B cell (primary cell): ENCODE data around the gene RAD50.

ENCODE experiments used
- EZH2 ChIP-seq: IDR thresholded peaks from 2 replicates; pipeline ENCODE4 v1.6.1; 2012; ENCODE audit warnings: borderline replicate concordance, low read depth, mild to moderate bottlenecking, moderate library complexity, low read length; ENCODE audit not compliant: insufficient read depth, poor library complexity, severe bottlenecking
- TF ChIP-seq, protein P1 (sequence below): fragments of 200-600 bp; IDR thresholded peaks from one replicate; pipeline ENCODE4 v1.8.0; 2022; ENCODE audit warnings: antibody characterized with exemption, mild to moderate bottlenecking

DNA sequence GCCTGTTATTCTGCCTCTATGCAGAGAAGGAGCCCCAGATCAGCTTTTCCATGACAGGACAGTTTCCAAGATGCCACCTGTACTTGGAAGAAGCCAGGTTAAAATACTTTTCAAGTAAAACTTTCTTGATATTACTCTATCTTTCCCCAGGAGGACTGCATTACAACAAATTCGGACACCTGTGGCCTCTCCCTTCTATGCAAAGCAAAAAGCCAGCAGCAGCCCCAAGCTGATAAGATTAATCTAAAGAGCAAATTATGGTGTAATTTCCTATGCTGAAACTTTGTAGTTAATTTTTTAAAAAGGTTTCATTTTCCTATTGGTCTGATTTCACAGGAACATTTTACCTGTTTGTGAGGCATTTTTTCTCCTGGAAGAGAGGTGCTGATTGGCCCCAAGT lies 116.7 kb downstream of the RAD50 start:
- TF ChIP-seq, protein P1, sequence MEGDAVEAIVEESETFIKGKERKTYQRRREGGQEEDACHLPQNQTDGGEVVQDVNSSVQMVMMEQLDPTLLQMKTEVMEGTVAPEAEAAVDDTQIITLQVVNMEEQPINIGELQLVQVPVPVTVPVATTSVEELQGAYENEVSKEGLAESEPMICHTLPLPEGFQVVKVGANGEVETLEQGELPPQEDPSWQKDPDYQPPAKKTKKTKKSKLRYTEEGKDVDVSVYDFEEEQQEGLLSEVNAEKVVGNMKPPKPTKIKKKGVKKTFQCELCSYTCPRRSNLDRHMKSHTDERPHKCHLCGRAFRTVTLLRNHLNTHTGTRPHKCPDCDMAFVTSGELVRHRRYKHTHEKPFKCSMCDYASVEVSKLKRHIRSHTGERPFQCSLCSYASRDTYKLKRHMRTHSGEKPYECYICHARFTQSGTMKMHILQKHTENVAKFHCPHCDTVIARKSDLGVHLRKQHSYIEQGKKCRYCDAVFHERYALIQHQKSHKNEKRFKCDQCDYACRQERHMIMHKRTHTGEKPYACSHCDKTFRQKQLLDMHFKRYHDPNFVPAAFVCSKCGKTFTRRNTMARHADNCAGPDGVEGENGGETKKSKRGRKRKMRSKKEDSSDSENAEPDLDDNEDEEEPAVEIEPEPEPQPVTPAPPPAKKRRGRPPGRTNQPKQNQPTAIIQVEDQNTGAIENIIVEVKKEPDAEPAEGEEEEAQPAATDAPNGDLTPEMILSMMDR, result no peak
- TF ChIP-seq EZH2, result no peak
